NCI-H146 (cell line): ENCODE results near the gene RAB40A.
"Not testable (repeated sequence)": the region's sequence is repeated elsewhere in the genome, so short reads cannot be mapped to it uniquely, and the experiment has no call there.

Source experiments
- DNase-seq: peaks from one replicate; lab custom pipeline; 2025; lab: John Stamatoyannopoulos, UW

The RAB40A gene

DNA sequence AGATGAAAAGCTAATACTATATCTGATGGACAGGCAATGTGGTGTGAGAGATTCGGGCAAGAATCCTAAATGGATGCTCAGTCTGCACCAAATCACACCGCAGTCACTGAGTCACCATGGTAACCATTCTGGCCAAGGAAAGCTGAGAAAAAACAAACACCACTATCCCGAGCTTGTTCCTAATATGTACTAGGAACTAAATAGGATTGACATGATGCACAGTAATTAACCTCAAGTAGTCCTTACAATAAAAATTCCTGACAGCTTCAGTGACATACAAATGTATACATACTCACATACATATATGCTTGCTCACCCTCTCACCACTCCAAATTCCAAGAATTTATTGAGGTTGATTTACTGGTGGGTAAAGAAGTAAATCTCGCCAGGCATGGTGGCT lies 1.1 kb upstream of the RAB40A start:
- DNase-seq: peak; percentile 16

DNA sequence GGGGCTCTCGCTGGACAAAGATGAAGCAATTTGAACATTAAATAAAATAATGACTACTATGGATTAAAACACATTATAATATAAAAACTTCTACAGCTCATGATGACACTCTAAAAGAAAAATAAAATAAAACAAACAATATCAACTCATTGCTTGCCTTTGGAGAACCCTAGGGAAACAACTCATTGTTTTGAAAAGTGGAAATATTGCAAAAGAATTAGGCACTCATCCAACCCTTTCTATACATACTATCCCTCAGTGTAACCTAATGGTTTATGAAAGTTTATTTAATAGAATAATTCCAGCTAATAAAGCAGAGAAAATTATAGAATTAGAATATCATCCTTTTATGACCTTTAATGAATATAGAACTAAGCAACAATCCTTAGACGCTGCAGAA lies 718 bp downstream of the RAB40A start:
- DNase-seq: no peak

DNA sequence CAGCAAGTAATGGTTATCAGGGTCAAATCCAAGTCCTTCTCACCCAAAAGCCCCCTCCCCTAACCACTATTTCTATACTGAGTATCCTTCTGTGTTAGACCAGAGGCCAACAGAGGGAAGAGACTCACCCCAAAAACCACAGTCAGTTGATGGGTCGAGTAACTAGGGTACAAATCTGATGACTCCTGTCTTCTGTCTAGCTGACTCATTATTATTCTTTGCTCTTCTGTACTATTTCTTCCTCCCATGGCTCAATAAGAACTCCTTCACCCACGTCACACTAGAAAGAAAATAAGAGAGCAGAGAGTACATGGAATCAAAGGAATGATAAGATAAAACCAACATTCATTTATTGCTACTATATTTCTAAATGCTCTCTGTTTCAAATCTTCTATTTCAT lies 2.0 kb downstream of the RAB40A start:
- no peak for DNase-seq

DNA sequence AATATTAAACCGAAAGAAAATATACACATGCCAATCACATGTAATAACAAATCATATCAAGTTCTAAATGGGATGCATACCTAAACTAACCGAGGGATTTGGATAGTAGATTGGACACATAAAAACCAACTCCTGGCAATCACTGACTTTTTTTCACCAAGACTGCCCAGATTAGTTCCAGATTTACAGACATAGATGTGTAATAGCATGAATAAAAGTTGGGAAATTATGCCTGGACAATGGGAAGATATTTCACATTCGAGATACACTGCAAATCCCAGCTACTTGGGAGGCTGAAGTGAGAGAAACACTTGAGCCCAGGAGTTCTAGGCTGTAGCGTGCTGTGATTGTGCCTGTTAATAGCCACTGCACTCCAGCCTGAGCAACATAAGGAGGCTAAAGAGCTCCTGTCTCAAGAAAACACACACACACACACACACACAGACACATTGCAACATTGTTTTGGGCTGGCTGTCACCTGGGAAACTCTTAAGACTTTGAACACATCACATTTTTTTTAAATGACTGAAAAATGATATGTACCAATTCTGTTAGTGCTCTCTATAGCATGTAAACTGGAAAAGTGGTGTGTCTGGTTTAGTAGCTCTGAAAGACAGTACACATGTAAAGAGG lies 5.7 kb downstream of the RAB40A start:
- DNase-seq: no peak

DNA sequence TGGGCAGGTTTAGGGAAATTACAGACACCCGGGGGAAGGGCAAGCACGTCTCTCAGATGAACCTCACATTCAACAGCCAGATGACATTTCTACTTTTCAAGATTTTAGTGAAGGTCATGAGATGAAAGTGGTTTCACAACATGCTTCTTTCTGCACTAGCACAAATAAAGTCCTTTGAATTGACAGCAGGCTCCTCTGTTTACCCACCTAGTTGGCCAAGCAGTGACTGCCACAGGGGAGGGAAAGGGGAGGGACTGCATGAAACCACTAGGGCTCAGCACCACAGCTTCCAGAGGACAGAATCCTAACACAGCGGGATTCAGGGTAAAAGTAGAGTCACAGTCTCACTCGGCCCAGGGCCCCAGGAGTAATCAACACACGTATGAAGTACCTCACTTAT lies 6.2 kb downstream of the RAB40A start:
- DNase-seq: no peak

DNA sequence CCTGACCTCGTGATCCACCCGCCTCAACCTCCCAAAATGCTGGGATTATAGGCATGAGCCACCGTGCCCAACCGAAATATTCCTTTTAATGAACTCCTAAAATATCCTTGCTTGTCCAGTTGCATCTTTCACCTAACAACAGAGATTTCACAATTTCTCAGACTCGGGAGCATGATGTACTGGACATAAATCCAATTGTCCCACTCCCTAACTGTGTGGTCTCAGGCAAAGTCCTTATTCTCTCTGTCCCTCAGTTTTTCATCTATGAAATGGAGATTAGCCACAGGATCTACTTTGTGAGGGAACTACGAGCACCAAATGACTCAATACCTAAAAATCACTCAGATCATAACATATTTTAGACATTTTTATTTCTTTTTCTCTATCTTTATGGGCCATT lies 9.3 kb downstream of the RAB40A start:
- no peak for DNase-seq

DNA sequence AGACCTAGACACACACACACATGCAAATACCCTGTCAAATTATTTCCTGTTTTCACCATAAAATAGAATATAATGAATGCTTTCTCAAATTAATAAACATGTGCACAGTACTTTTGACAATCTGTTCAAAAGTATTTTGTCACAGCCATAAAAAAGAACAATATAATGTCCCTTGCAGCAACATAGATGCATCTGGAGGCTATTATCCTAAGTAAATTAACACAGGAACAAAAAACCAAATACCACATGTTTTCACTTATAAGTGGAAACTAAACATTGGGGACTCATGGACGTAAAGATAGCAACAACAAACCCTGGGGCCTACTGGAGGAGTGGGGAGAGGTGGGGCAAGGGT lies 15.5 kb downstream of the RAB40A start:
- no peak for DNase-seq

DNA sequence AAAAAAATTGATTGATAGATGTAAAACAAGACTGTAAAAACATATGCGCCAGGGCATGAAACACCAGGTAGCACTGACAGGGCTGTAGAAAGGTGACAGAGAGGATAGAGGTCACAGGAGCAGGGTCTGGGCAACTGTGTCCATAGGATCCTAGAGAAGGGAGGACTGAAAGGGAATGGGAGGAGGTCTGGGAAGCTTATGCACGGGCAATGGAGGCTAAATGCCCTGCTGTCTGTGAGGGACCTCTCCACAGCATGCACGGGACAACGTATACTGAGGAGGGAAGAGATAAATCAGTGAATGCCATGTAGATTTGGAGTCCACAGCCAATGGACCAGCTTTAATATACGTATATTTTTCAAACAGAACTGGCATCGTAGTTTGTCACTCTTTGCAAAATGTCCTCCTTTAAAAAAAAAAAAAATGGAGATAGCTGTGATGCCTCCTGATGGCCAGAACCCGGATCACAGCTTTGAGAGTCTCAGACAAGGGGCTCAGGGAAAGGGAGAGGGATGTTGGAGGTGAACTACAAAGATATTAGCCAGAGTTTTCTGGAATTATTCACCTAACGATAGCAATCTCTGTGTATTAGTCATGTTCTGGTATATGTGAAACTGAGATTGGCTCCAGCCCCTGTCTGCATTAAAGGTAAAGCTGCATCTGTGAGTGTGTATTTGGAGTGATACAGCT lies 16.0 kb downstream of the RAB40A start:
- DNase-seq: no peak

DNA sequence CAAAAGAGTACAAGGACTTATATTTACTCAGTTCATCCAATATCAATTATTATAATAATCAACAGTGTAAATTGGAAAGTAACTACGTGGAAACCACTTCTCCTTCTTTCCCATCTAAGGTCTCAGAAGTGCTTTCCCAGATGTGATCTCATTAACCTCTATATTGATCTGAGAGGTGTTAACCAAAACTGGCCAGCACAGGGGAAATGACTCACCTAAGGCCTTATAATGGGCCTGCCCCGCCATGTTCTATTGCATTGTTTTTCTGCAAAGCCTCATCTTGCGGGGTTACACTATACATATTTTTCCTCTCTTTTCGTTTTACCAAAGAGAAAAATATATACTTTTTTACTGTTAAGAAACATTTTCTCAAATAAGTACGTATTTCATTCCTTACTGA lies 20.5 kb downstream of the RAB40A start:
- DNase-seq: no peak

DNA sequence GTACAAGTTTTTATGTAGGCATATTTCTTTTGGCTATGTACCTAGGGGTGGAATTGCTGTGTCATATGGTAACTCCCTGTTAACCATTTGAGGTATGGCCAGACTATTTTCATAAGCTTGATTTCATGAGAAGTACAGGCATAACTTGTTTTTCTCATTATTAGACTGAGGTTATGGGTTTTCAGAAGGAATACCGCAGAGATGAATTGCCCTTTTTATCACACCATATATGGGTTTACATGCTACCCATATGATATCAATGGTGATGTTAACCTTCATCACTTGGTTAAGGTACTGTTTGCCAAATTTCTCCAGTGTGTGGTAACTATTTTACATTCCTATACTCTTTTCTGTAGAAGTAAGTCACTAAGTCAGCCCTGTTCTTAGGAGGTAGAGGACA lies 23.5 kb downstream of the RAB40A start:
- no peak for DNase-seq

DNA sequence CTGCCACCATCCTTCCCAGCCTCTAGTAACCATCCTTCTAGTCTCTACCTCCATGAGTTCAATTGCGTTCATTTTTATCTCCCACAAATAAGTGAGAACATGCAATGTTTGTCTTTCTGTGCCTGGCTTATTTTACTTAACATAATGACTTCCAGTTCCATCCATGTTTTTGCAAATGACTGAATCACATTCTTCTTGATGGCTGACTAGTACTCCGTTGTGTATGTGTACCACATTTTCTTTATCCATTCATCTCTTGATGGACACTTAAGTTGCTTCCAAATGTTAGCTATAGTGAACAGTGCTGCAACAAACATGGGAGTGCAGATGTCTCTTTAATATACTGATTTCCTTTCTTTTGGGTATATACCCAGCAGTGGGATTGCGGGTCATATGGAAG lies 25.7 kb downstream of the RAB40A start:
- not testable (repeated sequence) for DNase-seq

DNA sequence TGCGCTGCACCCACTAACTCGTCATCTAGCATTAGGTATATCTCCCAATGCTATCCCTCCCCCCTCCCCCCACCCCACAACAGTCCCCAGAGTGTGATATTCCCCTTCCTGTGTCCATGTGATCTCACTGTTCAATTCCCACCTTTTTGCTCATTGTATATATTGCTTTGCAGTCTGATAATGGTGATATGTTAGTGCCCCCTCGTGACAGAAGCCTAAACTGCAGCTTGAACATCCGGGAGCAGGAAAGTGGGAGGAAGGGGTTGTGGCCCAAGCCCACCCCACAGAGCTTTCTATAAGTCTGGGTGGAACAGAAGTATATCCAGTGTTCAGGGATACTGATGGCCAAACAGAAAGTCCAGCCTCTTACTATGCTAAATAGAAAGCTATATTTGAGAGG lies 29.6 kb downstream of the RAB40A start:
- peak; percentile 25 for DNase-seq

DNA sequence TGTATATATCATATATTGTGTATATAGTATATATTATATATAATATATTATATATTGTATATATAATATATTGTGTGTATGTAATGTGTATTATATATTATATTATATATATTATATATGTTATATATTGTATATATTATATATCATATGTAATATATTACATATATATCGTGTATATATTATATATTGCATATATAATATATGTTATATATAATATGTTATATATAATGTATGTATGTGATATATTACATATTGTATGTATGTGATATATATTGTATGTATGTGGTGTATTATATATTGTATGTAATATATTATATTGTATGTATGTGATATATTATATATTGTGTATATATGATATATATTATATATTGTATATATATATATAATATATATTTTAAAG lies 30.5 kb downstream of the RAB40A start:
- DNase-seq: no peak

DNA sequence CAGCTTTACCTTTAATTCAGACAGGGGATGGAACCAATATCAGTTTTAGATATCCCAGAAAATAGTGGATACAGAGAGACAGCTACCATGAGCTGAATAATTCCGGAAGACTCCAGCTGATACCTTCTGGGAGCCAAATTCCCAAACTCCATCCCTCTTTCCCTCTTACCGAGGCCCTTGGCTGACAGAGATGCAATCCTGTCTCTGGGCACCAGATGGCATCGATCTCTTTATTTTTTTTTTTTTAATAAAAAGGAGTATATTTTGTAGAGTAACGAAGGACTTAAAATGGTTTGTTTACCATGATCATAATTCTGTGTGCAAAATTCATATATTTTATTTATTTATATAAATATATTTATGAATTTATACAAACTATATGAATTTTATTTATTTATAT lies 31.0 kb downstream of the RAB40A start:
- DNase-seq: peak; percentile 1

DNA sequence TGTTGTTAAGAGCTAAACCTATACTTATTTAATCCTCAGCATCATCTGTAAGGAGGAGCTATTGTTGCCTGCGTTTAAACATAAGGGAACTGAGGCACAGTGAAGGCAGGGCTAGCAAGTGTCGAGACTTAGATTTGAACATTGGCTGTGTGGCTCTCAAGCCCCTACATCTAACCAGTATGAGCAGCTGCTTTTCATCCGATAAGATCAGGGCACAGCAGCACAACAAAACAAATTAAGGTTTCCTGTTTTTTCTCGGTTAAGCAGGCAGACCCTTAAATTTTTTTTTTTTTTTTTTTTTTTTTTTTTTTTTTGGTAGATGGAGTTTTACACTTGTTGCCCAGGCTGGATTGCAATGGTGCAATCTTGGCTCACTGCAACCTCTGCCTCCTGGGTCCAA lies 35.6 kb downstream of the RAB40A start:
- DNase-seq: no peak

DNA sequence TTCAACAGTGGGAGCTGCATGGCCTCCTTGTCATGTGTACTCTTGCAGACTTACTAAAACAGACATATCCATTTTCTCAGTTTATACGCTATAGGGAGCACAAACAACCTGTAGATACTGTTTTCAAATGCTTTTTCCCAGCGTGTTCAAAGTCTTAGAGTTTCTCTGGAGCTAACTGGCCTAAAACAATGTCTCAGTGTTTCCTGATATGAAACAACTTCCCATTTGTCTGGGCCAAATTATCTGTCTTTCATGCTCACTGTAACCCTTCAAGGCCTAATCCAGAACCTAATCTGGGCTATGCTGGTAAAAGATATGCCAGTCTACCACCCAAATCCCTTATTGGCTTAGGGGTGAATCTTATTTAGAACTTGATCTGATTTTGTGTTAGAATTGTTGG lies 38.8 kb downstream of the RAB40A start:
- DNase-seq: no peak

DNA sequence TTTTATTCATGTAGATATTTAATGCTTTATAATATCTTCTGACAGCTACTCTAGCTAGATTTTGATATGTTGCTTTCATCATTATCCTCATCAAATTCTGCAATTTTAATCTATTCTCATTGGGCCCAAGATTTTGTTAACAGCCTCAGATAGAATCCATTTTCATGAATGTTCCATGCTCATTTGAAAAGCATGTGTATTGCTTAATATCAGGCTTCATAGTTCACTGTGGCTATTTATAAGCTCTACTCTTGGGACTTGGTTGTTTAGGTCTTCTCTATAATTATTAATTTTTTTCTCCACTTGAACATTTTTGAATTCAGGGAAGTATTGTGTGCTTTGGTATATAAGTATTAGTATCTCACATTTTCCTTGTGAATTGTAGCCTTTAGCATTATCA lies 41.8 kb downstream of the RAB40A start:
- DNase-seq: no peak

DNA sequence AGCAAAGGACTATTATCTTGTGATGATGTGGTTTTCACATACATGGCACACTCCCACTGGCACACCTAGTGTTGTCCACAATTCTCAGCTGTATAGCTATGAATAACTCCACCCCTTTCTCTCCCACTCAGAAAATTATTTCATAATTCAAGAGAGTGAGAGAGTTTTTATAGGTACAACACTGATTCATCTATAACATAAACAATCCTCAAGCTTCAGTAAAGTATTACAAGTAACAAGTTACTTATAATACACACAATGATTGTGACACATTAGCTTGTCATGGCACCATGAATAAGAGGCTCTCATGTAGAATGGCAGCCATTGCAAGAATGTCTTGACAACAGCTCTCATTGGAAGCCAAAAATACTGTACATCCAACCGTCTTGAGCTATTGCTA lies 43.9 kb downstream of the RAB40A start:
- DNase-seq: no peak

DNA sequence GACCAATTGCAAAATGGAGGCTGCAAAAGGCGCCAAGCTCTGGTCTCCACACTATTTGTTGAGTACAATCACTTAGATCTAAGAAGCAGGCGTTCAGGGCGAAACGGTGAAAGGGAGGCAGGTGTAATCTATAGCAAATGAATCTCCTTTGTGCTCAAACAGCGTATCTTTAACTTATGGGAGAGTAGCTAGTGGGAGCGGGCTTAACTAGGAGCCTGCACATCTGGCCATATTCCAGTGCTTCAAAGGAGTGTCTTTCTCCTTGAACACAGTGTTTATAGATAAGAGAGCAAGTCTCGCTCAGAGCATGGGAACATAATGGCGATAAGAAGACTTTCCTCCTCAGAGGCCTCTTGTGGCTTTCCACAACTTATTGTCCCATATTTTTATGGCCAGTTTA lies 49.3 kb downstream of the RAB40A start:
- DNase-seq: not testable (repeated sequence)

DNA sequence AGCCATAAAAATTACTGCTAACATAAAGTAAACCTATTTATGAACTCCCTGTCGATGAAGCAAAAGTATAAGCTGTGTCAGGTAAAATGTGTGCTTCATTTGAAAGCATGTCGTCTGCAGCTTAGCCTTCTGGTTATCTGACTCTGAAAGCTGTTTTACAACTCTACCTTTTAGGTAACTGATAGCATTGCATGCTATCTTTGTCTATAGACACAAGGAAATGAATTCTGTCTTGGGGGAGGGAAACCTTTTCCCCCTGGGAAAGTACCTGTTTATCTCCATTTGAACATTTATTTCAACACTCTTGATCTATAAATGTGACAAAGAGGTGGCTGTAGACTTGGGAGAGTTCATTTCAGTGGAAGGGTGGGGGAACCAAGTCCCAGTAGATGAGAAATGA lies 51.4 kb downstream of the RAB40A start:
- DNase-seq: no peak

DNA sequence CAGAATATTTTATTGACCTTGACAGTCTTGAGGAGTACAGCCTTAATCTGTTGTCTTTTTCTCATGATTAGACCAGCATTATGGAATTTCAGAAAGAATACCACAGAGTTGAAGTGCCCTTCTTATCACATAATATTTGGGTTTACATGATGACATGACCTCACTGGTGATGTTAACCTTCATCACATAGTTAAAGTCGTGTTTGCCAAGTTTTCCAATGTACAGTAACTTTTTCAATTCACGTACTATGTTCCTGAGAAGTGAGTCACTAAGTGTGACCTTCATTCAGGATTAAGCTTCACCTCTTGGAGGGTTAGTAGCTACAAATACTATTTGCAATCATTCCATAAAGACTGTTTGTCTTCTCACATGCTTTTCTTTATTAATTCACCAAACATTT lies 52.1 kb downstream of the RAB40A start:
- DNase-seq: no peak

DNA sequence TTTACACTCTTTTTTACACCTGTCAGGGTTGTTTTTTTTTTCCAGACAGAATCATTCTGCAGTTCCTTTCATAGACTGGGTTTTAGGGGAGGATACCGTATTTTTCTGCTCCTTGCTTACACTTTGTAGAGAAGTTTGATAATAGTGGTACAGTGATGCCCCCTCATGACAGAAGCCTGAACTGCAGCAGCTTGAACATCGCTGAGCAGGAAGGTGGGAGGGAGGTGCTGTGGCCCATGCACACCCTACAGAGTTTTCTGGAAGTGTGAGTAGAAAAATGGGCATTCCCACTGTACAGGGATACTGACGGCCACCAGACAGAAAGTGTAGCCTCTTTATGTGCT lies 54.5 kb downstream of the RAB40A start:
- peak; percentile 64 for DNase-seq

DNA sequence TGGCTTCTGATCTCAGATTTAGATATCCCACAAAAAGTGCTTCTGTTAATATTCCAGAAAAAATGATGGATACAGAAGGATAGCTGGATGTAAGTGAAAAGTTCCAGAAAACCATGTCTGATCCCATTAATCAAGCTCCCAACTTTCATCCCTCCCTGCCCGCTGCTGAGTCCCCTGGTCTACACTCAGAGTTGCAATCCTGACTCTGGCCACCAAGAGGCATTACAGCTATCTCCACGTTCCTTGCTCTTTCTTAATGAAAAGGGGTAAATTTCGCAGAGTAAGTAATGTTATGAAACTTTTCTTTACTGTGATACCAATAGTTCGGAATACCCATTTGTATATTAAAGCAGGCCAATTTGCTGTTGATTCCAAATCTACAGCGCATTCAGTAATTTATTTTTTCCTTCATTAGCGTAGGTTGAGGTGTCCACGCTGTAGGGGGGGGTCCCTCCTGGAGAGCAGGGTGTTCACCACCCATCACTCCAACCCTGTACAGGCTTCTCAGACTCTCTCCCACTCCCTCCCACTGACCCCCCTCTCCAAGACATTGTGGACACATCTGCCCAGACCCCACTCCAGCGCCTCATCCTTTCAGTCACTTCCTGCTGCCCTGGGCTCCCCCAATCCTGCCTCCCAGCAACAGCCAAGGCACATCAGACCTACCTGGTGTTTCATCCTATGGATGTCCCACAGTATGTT lies 55.1 kb downstream of the RAB40A start:
- peak; percentile 13 for DNase-seq

DNA sequence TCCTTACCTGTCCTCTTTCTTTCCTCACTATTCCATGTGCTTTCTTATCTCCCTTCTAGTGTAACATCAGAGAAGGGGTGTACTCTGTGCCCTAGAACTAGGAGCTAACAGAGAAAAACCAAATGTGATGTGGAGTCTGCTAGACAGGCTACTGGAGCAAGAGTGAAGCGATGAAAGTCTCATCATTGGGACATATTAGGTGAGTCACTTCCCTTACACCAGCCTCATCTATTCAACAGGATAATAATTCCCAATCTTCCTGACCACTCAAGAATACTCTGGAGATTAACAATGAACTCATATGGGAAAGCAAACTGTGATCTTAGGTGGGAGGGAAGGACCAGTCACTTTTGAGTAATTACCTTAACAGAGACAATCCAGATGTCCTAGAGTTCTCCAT lies 58.1 kb downstream of the RAB40A start:
- no peak for DNase-seq
